Left lung (tissue), 10 donors: Measurements from ENCODE around the gene TRAF7. TPM values are rescaled to one million over a fixed set of nuclear protein-coding genes. Genes with fewer than 3 reads are reported as not detected.
"Not testable (repeated sequence)": the region's sequence is repeated elsewhere in the genome, so short reads cannot be mapped to it uniquely, and the experiment has no call there.

Source experiments
- ATAC-seq: fragments of 200-7000 bp; cut with Tn5 transposase; one replicate; pipeline ENCODE4 v1.9.1; 2020; ENCODE audit warnings: moderate library complexity
- DNase-seq, 4 donors: peaks; one replicate each; pipeline ENCODE4 v3.0.0-alpha.2; 2013 to 2020
- H3K27ac ChIP-seq, 2 donors: fragments of 200-600 bp; sonication (generic) in 1 of 2; one replicate each; pipeline versions ENCODE4 v1.5.0 to v1.8.0; 2020 to 2021
- H3K27me3 ChIP-seq, 2 donors: fragments of 200-600 bp; sonication (generic) in 1 of 2; one replicate each; pipeline versions ENCODE4 v1.5.0 to v1.8.0; 2020 to 2021
- H3K36me3 ChIP-seq, 2 donors: fragments of 200-600 bp; sonication (generic) in 1 of 2; one replicate each; pipeline versions ENCODE4 v1.5.0 to v1.8.0; 2020 to 2021
- H3K4me1 ChIP-seq, 2 donors: fragments of 200-600 bp; one replicate each; pipeline ENCODE4 v1.8.0; 2021
- H3K4me3 ChIP-seq, 2 donors: fragments of 200-600 bp; sonication (generic) in 1 of 2; one replicate each; pipeline versions ENCODE4 v1.5.0 to v1.8.0; 2020 to 2021; ENCODE audit warnings: mild to moderate bottlenecking in 1 of 2
- H3K9me3 ChIP-seq, 2 donors: fragments of 200-600 bp; sonication (generic) in 1 of 2; one replicate each; pipeline versions ENCODE4 v1.5.0 to v1.8.0; 2020 to 2021
- CTCF ChIP-seq, 2 donors: fragments of 200-600 bp; sonication (generic) in 1 of 2; IDR thresholded peaks; one replicate each; pipeline versions ENCODE4 v1.5.0 to v1.8.0; 2021; ENCODE audit warnings: antibody characterized with exemption in 2 of 2
- intact Hi-C, 2 donors: fragments of 100-400 bp; cut with DNase I; formaldehyde crosslinking; loops; one replicate each; pipeline versions ENCODE4 v1.11.2 to v1.14.2; 2022
- polyA plus RNA-seq, 6 donors: library from polyadenylated mRNA; unstranded; fragments of 120-200 nt; gene quantifications; one replicate each; pipeline ENCODE4 v1.2.1, GENCODE V29; 2013; ENCODE audit not compliant: insufficient read length in 6 of 6
- total RNA-seq, 2 donors: library from RNA; stranded (reverse); fragmentation: NEBNext Ultra II Directional; extraction: Animal tissue kit (Norgen Biotek cat#: 25700); gene quantifications; one replicate each; pipeline ENCODE4 v1.2.1, GENCODE V29; 2021
- donor health status: DM: no; HTN: yes; CAD: no.
- donor health status: DM: no; HTN: no; CAD: no.

Gene TRAF7
- total and polyA plus RNA-seq, 8 donors, result 48.6 to 88.1 (median 55.0) TPM

- no peak for TF ChIP-seq CTCF (IDR thresholded peaks at IDR 0.05)
- Histone ChIP-seq H3K27ac (no peak overlapping the region), H3K27me3 (peaks cover 29 to 67% of the 10 kb centered on the region in 2 donors), H3K4me1 (peaks cover 0 to 20% of the 10 kb centered on the region in 2 donors), H3K4me3 (no peak overlapping the region), H3K36me3 (no peaks in the 10 kb centered on the region), H3K9me3 (no peaks in the 10 kb centered on the region)
- ATAC-seq (no peak), DNase-seq (no peak)
- intact Hi-C loops, result no loop called here
Observed at GRCh38 chr16:2197765-2198164, 42.2 kb downstream of the TRAF7 start.

GRCh38 chr16:2198283-2198682, 42.7 kb downstream of the TRAF7 start:
- Histone ChIP-seq H3K4me3 (no peak overlapping the region), H3K27me3 (peaks cover 29 to 66% of the 10 kb centered on the region in 2 donors), H3K27ac (no peak overlapping the region), H3K36me3 (no peaks in the 10 kb centered on the region), H3K4me1 (peaks cover 0 to 20% of the 10 kb centered on the region in 2 donors), H3K9me3 (no peaks in the 10 kb centered on the region)
- no peak for TF ChIP-seq CTCF (IDR thresholded peaks at IDR 0.05)
- no peak for ATAC-seq
- no peak for DNase-seq
- intact Hi-C loops, result no loop called here

- no peak for TF ChIP-seq CTCF (IDR thresholded peaks at IDR 0.05)
- Histone ChIP-seq H3K27ac (no peak overlapping the region), H3K9me3 (no peaks in the 10 kb centered on the region), H3K27me3 (peaks cover 29 to 58% of the 10 kb centered on the region in 2 donors), H3K4me3 (no peak overlapping the region), H3K36me3 (no peaks in the 10 kb centered on the region), H3K4me1 (peaks cover 0 to 20% of the 10 kb centered on the region in 2 donors)
- DNase-seq, result no peak
- intact Hi-C loops, result no loop called here
- ATAC-seq, result no peak
Observed at GRCh38 chr16:2199095-2199494, 43.5 kb downstream of the TRAF7 start.

GRCh38 chr16:2199621-2200139, 44.1 kb downstream of the TRAF7 start:
- no peak for ATAC-seq
- H3K4me1 ChIP-seq, result peaks cover 2 to 24% of the 10 kb centered on the region in 2 donors
- peaks cover 25 to 52% of the 10 kb centered on the region in 2 donors for H3K27me3 ChIP-seq
- no peak overlapping the region for H3K27ac ChIP-seq
- H3K9me3 ChIP-seq, result no peaks in the 10 kb centered on the region
- no peaks in the 10 kb centered on the region for H3K36me3 ChIP-seq
- intact Hi-C loops, result no loop called here
- no peak for TF ChIP-seq CTCF (IDR thresholded peaks at IDR 0.05)
- DNase-seq, result no peak
- no peak overlapping the region for H3K4me3 ChIP-seq

GRCh38 chr16:2200313-2200712, 44.7 kb downstream of the TRAF7 start:
- H3K36me3 ChIP-seq, result no peaks in the 10 kb centered on the region
- ATAC-seq (no peak), DNase-seq (no peak)
- no peak overlapping the region for H3K4me3 ChIP-seq
- TF ChIP-seq CTCF (IDR thresholded peaks at IDR 0.05), result no peak
- intact Hi-C loops, result no loop called here
- H3K27ac ChIP-seq, result no peak overlapping the region
- peaks cover 4 to 20% of the 10 kb centered on the region in 2 donors for H3K4me1 ChIP-seq
- H3K27me3 ChIP-seq, result peaks cover 19 to 46% of the 10 kb centered on the region in 2 donors
- no peaks in the 10 kb centered on the region for H3K9me3 ChIP-seq

GRCh38 chr16:2203119-2203688, 47.6 kb downstream of the TRAF7 start:
- H3K9me3 ChIP-seq, DNase-seq, ATAC-seq, H3K4me3 ChIP-seq, H3K27ac ChIP-seq, intact Hi-C loops: not testable (repeated sequence)
- peaks cover 13 to 31% of the 10 kb centered on the region in 2 donors for H3K4me1 ChIP-seq
- H3K27me3 ChIP-seq, result peaks cover 0 to 20% of the 10 kb centered on the region in 2 donors
- peaks cover 0 to 15% of the 10 kb centered on the region in 2 donors for H3K36me3 ChIP-seq
